ENCODE results near the gene GNPDA1. TPM values are rescaled to one million over a fixed set of nuclear protein-coding genes. Genes with fewer than 3 reads are reported as not detected.

The GNPDA1 gene
- total and polyA plus RNA-seq, 2 donors from 2014 or later, result 30.1 to 76.6 TPM

DNA sequence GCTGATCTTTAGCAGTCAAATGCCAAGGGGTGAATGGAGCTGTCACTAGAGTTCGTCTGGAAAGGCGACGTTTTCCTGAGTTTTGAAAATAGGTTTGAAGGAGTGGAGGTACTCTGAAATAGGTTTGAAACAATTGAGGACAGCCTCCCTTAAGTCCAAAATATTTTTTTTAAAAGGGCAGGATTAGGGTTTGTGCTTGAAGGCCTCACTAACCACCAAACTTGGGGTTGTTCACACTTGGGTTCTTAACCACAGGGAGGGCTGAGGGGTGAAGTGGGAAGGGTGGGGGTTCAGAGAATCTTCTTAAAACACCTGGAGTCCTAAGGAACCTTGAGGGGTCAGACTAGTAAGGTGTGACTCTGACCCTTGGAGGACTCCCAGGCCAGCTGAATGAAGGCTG is 51.4 kb downstream of the GNPDA1 start:
- H3K36me3 ChIP-seq (ENCODE audit: control insufficient read depth in 2 of 3, insufficient read depth in 3 of 3, low read length in 3 of 3), result no peaks in the 10 kb centered on the region
- H3K4me1 ChIP-seq (ENCODE audit: control insufficient read depth in 2 of 3, insufficient read depth in 2 of 3, low read depth in 1 of 3, low read length in 3 of 3), result peaks cover 3 to 11% (median 4%) of the 10 kb centered on the region in 3 donors
- FAIRE-seq (no peak), DNase-seq (no peak)
- intact Hi-C loops (cut with DNase I), result no loop called here
- TF ChIP-seq, protein P1, sequence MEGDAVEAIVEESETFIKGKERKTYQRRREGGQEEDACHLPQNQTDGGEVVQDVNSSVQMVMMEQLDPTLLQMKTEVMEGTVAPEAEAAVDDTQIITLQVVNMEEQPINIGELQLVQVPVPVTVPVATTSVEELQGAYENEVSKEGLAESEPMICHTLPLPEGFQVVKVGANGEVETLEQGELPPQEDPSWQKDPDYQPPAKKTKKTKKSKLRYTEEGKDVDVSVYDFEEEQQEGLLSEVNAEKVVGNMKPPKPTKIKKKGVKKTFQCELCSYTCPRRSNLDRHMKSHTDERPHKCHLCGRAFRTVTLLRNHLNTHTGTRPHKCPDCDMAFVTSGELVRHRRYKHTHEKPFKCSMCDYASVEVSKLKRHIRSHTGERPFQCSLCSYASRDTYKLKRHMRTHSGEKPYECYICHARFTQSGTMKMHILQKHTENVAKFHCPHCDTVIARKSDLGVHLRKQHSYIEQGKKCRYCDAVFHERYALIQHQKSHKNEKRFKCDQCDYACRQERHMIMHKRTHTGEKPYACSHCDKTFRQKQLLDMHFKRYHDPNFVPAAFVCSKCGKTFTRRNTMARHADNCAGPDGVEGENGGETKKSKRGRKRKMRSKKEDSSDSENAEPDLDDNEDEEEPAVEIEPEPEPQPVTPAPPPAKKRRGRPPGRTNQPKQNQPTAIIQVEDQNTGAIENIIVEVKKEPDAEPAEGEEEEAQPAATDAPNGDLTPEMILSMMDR (IDR thresholded peaks at IDR 0.05; ENCODE audit: borderline replicate concordance, extremely low read depth, insufficient read depth), result no peak
- H3K9me3 ChIP-seq (ENCODE audit: control insufficient read depth in 2 of 3, insufficient read depth in 1 of 3, low read length in 3 of 3), result no peaks in the 10 kb centered on the region
- H3K9ac ChIP-seq (ENCODE audit: low read length in 3 of 3), result no peak overlapping the region
- no peak overlapping the region for H3K4me3 ChIP-seq (ENCODE audit: low read length in 3 of 3)
- no peak overlapping the region for H3K27ac ChIP-seq (ENCODE audit: low read depth in 2 of 2, low read length in 2 of 2)
- H3K27me3 ChIP-seq (ENCODE audit: control insufficient read depth, insufficient read depth, low read length), result no peaks in the 10 kb centered on the region

DNA sequence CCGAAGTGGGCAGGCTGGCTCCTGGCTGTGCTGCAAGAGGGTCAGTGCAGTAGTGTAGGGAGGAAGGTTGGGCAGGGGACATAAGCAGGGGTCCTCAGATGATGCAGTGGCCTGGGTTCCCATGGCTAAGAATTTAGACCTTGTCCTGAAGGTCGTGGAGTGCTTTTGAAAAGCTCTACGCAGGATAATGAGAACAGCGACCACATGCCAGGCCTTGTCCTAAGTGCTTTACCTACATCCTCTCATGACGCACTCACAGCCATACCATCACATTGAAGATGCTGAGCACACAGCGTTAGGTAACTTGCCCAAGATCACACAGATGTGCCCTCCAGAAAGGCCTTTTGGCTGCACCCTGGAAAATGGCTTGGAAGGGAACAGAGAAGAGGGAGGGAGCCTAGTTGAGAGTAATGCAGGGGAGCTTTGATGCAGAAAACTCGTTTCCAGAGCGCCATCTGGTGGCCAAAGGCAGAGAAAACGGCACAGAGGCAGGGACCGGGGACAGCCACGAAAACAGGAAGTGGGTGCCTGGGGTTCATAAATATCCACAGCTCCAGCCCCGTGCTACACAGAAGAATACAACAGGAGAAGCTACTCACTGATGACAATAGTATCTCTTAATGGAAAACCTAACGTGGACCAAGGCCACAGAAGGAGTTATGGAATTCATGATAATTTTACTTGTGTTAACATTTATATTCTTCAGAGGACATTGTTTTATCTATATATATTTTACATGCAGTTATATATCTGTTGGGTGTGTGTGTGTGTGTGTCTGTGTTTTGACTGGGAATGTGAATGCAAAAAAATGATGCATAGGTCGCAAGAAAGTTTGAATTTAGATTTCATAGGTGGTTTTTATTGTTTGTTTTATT is 52.1 kb downstream of the GNPDA1 start:
- FAIRE-seq, result peak; percentile 13
- intact Hi-C loops (cut with DNase I), result no loop called here

DNA sequence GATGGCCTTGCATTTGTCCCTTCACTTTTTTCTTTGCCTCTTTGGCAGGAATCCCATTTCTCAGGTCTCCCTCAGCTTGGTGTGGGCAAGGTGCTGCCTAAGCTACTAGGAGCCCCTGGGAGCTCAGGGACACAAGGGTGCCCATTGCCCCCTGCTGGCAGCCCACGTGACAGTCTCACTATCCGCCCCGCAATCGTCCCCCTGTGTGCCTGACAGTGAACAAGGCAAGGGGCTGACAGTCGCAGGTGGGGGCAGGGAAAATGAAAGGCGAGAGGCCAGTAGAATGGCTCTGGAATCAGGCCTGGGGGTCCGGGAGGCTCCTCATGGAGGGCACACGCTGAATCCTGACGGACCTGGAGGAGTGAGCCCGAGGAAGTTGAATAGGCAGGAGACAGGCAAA is 52.8 kb downstream of the GNPDA1 start:
- no peaks in the 10 kb centered on the region for H3K9me3 ChIP-seq (ENCODE audit: control insufficient read depth in 2 of 3, insufficient read depth in 1 of 3, low read length in 3 of 3)
- DNase-seq (peak in 1 of 5 donors; percentile 32), FAIRE-seq (no peak)
- no peak overlapping the region for H3K9ac ChIP-seq (ENCODE audit: low read length in 3 of 3)
- no peaks in the 10 kb centered on the region for H3K36me3 ChIP-seq (ENCODE audit: control insufficient read depth in 2 of 3, insufficient read depth in 3 of 3, low read length in 3 of 3)
- H3K27me3 ChIP-seq (ENCODE audit: control insufficient read depth, insufficient read depth, low read length), result no peaks in the 10 kb centered on the region
- peaks cover 3 to 12% (median 4%) of the 10 kb centered on the region in 3 donors for H3K4me1 ChIP-seq (ENCODE audit: control insufficient read depth in 2 of 3, insufficient read depth in 2 of 3, low read depth in 1 of 3, low read length in 3 of 3)
- TF ChIP-seq, protein P1 (IDR thresholded peaks at IDR 0.05; ENCODE audit: borderline replicate concordance, extremely low read depth, insufficient read depth), result no peak
- no peak overlapping the region for H3K4me3 ChIP-seq (ENCODE audit: low read length in 3 of 3)
- intact Hi-C loops (cut with DNase I), result no loop called here
- no peak overlapping the region for H3K27ac ChIP-seq (ENCODE audit: low read depth in 2 of 2, low read length in 2 of 2)

More for the DNA sequence above, 52.1 kb downstream of the GNPDA1 start:
- Histone ChIP-seq H3K36me3 (ENCODE audit: control insufficient read depth in 2 of 3, insufficient read depth in 3 of 3, low read length in 3 of 3) (no peaks in the 10 kb centered on the region), H3K9me3 (ENCODE audit: control insufficient read depth in 2 of 3, insufficient read depth in 1 of 3, low read length in 3 of 3) (no peaks in the 10 kb centered on the region), H3K27ac (ENCODE audit: low read depth in 2 of 2, low read length in 2 of 2) (no peak overlapping the region), H3K4me1 (ENCODE audit: control insufficient read depth in 2 of 3, insufficient read depth in 2 of 3, low read depth in 1 of 3, low read length in 3 of 3) (peaks cover 3 to 12% (median 4%) of the 10 kb centered on the region in 3 donors), H3K9ac (ENCODE audit: low read length in 3 of 3) (no peak overlapping the region), H3K27me3 (ENCODE audit: control insufficient read depth, insufficient read depth, low read length) (no peaks in the 10 kb centered on the region), H3K4me3 (ENCODE audit: low read length in 3 of 3) (no peak overlapping the region)
- peak; percentile 89 to 96 (median 91) for DNase-seq
- TF ChIP-seq, protein P1 (IDR thresholded peaks at IDR 0.05; ENCODE audit: borderline replicate concordance, extremely low read depth, insufficient read depth), result peak; percentile 92
